Right cardiac atrium (tissue), 5 donors: ENCODE data around the gene USP3. TPM values are rescaled to one million over a fixed set of nuclear protein-coding genes. Genes with fewer than 3 reads are reported as not detected.

Source experiments
- ATAC-seq, 2 donors: fragments of 200-7000 bp; cut with Tn5 transposase; one replicate each; pipeline versions ENCODE4 v1.8.0 to v1.9.1; 2020; ENCODE audit warnings: moderate library complexity in 2 of 2, mild to moderate bottlenecking in 1 of 2
- DNase-seq, 3 donors: peaks; one replicate each; pipeline ENCODE4 v3.0.0-alpha.2; 2020
- H3K27ac ChIP-seq: one replicate; pipeline ENCODE4 v1.5.1; 2013; ENCODE audit warnings: mild to moderate bottlenecking, low read length, control low read depth, moderate library complexity
- H3K27me3 ChIP-seq: one replicate; pipeline ENCODE4 v1.6.1; 2013; ENCODE audit not compliant: control insufficient read depth, insufficient read depth
- H3K4me1 ChIP-seq: one replicate; pipeline ENCODE4 v1.6.1; 2013; ENCODE audit warnings: low read length; ENCODE audit not compliant: control insufficient read depth, insufficient read depth
- H3K4me3 ChIP-seq: one replicate; pipeline ENCODE4 v1.5.1; 2013; ENCODE audit warnings: low read length, control low read depth
- H3K9me3 ChIP-seq: one replicate; pipeline ENCODE4 v1.6.1; 2013; ENCODE audit warnings: low read length; ENCODE audit not compliant: control insufficient read depth
- WGBS: extraction: QIAGEN DNeasy Blood & Tissue Kit; methylation state at CpG from one replicate; pipeline ENCODE4 v1.1.7; 2013; 5-methylcytosine and 5-hydroxymethylcytosine counted together
- intact Hi-C, 4 donors: fragments of 100-400 bp; cut with DNase I; formaldehyde crosslinking; loops; one replicate each; pipeline versions ENCODE4 v1.11.0 to v1.14.0; 2022 to 2023
- polyA plus RNA-seq: library from polyadenylated mRNA; stranded (reverse); fragments of 200-250 nt; gene quantifications from one replicate; pipeline ENCODE4 v1.2.3, GENCODE V29; 2013
- total RNA-seq, 4 donors: library from RNA; stranded (reverse); fragmentation: NEBNext Ultra II Directional; extraction: Animal tissue kit (Norgen Biotek cat#: 25700); gene quantifications; one replicate each; pipeline ENCODE4 v1.2.1, GENCODE V29; 2021
- donor health status: healthy with polysubstance abuse.
- donor health status: DM: no; HTN: yes; CAD: no.
- donor health status: DM: no; HTN: no; CAD: no.
- donor health status: DM: no; HTN: yes; CAD: no; lungs with severe emphysema.
- donor health status: DM: yes; HTN: yes; CAD: no.

Gene USP3
- total and polyA plus RNA-seq, 5 donors: 7.8 to 26.0 (median 21.0) TPM

GRCh38 chr15:63576441-63576840 is 72.0 kb downstream of the USP3 start:
- Histone ChIP-seq H3K9me3 (no peaks in the 10 kb centered on the region), H3K4me1 (no peaks in the 10 kb centered on the region), H3K27me3 (no peaks in the 10 kb centered on the region), H3K4me3 (no peak overlapping the region), H3K27ac (no peak overlapping the region)
- ATAC-seq (no peak), DNase-seq (no peak)
- 76% methylated on average over 6 of the region's 6 CpGs for WGBS
- intact Hi-C loops: no loop called here

GRCh38 chr15:63582179-63582578 is 77.8 kb downstream of the USP3 start:
- Histone ChIP-seq H3K4me3 (no peak overlapping the region), H3K9me3 (no peaks in the 10 kb centered on the region), H3K27me3 (no peaks in the 10 kb centered on the region), H3K4me1 (no peaks in the 10 kb centered on the region), H3K27ac (no peak overlapping the region)
- intact Hi-C loops: no loop called here
- ATAC-seq (no peak), DNase-seq (no peak)

GRCh38 chr15:63582718-63583426 is 78.5 kb downstream of the USP3 start:
- WGBS: 82% methylated on average over 2 of the region's 2 CpGs
- intact Hi-C loops: no loop called here

GRCh38 chr15:63586790-63587189 is 82.4 kb downstream of the USP3 start:
- no peak for ATAC-seq
- no peaks in the 10 kb centered on the region for H3K4me1 ChIP-seq
- WGBS: 97% methylated on average over 5 of the region's 5 CpGs
- H3K4me3 ChIP-seq: no peak overlapping the region
- intact Hi-C loops: no loop called here
- no peaks in the 10 kb centered on the region for H3K27me3 ChIP-seq
- H3K27ac ChIP-seq: no peak overlapping the region
- H3K9me3 ChIP-seq: no peaks in the 10 kb centered on the region
- no peak for DNase-seq

More at GRCh38 chr15:63582718-63583426, 78.5 kb downstream of the USP3 start:
- DNase-seq: no peak
- H3K27ac ChIP-seq: no peak overlapping the region
- H3K4me1 ChIP-seq: no peaks in the 10 kb centered on the region
- ATAC-seq: no peak
- no peaks in the 10 kb centered on the region for H3K9me3 ChIP-seq
- no peaks in the 10 kb centered on the region for H3K27me3 ChIP-seq
- no peak overlapping the region for H3K4me3 ChIP-seq

- intact Hi-C loops: no loop called here
- H3K4me3 ChIP-seq: no peak overlapping the region
- no peak for ATAC-seq
- DNase-seq: no peak
- H3K27ac ChIP-seq: no peak overlapping the region
- no peaks in the 10 kb centered on the region for H3K4me1 ChIP-seq
- 81% methylated on average over 2 of the region's 2 CpGs for WGBS
- H3K9me3 ChIP-seq: no peaks in the 10 kb centered on the region
- H3K27me3 ChIP-seq: no peaks in the 10 kb centered on the region
These were observed 83.1 kb downstream of the USP3 start for GRCh38 chr15:63587527-63587926.

GRCh38 chr15:63588826-63589225 is 84.4 kb downstream of the USP3 start:
- no peak overlapping the region for H3K27ac ChIP-seq
- no peaks in the 10 kb centered on the region for H3K9me3 ChIP-seq
- no peaks in the 10 kb centered on the region for H3K4me1 ChIP-seq
- WGBS: 97% methylated on average over 6 of the region's 6 CpGs
- H3K27me3 ChIP-seq: no peaks in the 10 kb centered on the region
- DNase-seq (peak in 1 of 3 donors; percentile 29), ATAC-seq (no peak)
- no peak overlapping the region for H3K4me3 ChIP-seq
- intact Hi-C loops: no loop called here

- DNase-seq: no peak
- Histone ChIP-seq H3K9me3 (no peaks in the 10 kb centered on the region), H3K27me3 (no peaks in the 10 kb centered on the region), H3K4me1 (peaks cover 4% of the 10 kb centered on the region), H3K4me3 (no peak overlapping the region), H3K27ac (no peak overlapping the region)
- 73% methylated on average over 9 of the region's 9 CpGs for WGBS
- intact Hi-C loops: loop anchor here in 2 of 4 donors (10.0 kb wide), 2 partner anchors 89 to 109 kb away; partner anchors contain the start of gene USP3 (in 1 of the 2)
- ATAC-seq: no peak
These were observed 89.6 kb downstream of the USP3 start for GRCh38 chr15:63593705-63594671.

GRCh38 chr15:63595065-63595464 is 90.7 kb downstream of the USP3 start:
- DNase-seq (peak in 1 of 3 donors; percentile 58), ATAC-seq (peak in 1 of 2 donors; percentile 3)
- Histone ChIP-seq H3K27ac (peak overlapping the region; percentile 15), H3K4me3 (no peak overlapping the region), H3K4me1 (peaks cover 4% of the 10 kb centered on the region), H3K9me3 (no peaks in the 10 kb centered on the region), H3K27me3 (no peaks in the 10 kb centered on the region)
- WGBS: 49% methylated on average over 3 of the region's 3 CpGs
- intact Hi-C loops: loop anchor here in 3 of 4 donors (5.0 to 10.0 kb wide), 3 partner anchors 90 to 110 kb away; partner anchors contain the start of gene USP3 (in 2 of the 3)

- intact Hi-C loops: loop anchor here in 3 of 4 donors (5.0 to 10.0 kb wide), 3 partner anchors 91 to 111 kb away; partner anchors contain the start of gene USP3 (in 2 of the 3)
- Histone ChIP-seq H3K27ac (peak overlapping the region; percentile 4), H3K9me3 (no peaks in the 10 kb centered on the region), H3K27me3 (no peaks in the 10 kb centered on the region), H3K4me1 (peaks cover 4% of the 10 kb centered on the region), H3K4me3 (no peak overlapping the region)
- no peak for DNase-seq
- no peak for ATAC-seq
- 78% methylated on average over 1 of the region's 1 CpG for WGBS
These were observed 91.3 kb downstream of the USP3 start for GRCh38 chr15:63595688-63596087.

GRCh38 chr15:63596676-63597037 is 92.3 kb downstream of the USP3 start:
- Histone ChIP-seq H3K9me3 (no peaks in the 10 kb centered on the region), H3K27me3 (no peaks in the 10 kb centered on the region), H3K4me1 (peaks cover 4% of the 10 kb centered on the region), H3K4me3 (no peak overlapping the region), H3K27ac (peak overlapping the region; percentile 62)
- WGBS: 36% methylated on average over 2 of the region's 2 CpGs
- intact Hi-C loops: loop anchor here in 3 of 4 donors (5.0 to 10.0 kb wide), 3 partner anchors 92 to 112 kb away; partner anchors contain the start of gene USP3 (in 2 of the 3)
- DNase-seq (peak in 1 of 3 donors; percentile 35), ATAC-seq (no peak)
